HUDEP-2 (cell line): Measurements from ENCODE around the gene PUS10.

ENCODE experiments used
- DNase-seq, 76 experiments: peaks; one replicate each; lab custom pipeline; 2025; ENCODE audit not compliant: unreplicated experiment in 76 of 76; lab: John Stamatoyannopoulos, UW

PUS10 gene

GRCh38 chr2:60976256-60976850 is 41.7 kb downstream of the PUS10 start:
- DNase-seq = no peak

GRCh38 chr2:60974652-60975051 is 43.4 kb downstream of the PUS10 start:
- no peak for DNase-seq

GRCh38 chr2:60973705-60974104 is 44.4 kb downstream of the PUS10 start:
- DNase-seq = no peak

- no peak for DNase-seq
Measured at GRCh38 chr2:60972889-60973656, 45.0 kb downstream of the PUS10 start.

- DNase-seq = no peak
Measured at GRCh38 chr2:60966507-60967405, 51.3 kb downstream of the PUS10 start.

- no peak for DNase-seq
Measured at GRCh38 chr2:60965499-60965785, 52.6 kb downstream of the PUS10 start.

- no peak for DNase-seq
Measured at GRCh38 chr2:60964651-60965498, 53.2 kb downstream of the PUS10 start.

- DNase-seq = no peak
Measured at GRCh38 chr2:60963190-60963589, 54.9 kb downstream of the PUS10 start.

- DNase-seq = peak in 6 of 76 experiments; percentile 2 to 12 (median 4)
Measured at GRCh38 chr2:60962528-60962927, 55.5 kb downstream of the PUS10 start.

GRCh38 chr2:60961457-60961856 is 56.6 kb downstream of the PUS10 start:
- DNase-seq = no peak

- no peak for DNase-seq
Measured at GRCh38 chr2:60960706-60961105, 57.3 kb downstream of the PUS10 start.

GRCh38 chr2:60959501-60959900 is 58.6 kb downstream of the PUS10 start:
- DNase-seq = no peak

GRCh38 chr2:60958800-60959199 is 59.3 kb downstream of the PUS10 start:
- no peak for DNase-seq

- no peak for DNase-seq
Measured at GRCh38 chr2:60958361-60958760, 59.7 kb downstream of the PUS10 start.

GRCh38 chr2:60957643-60958042 is 60.4 kb downstream of the PUS10 start:
- no peak for DNase-seq

GRCh38 chr2:60957224-60957623 is 60.8 kb downstream of the PUS10 start:
- no peak for DNase-seq

GRCh38 chr2:60954139-60954538 is 63.9 kb downstream of the PUS10 start:
- DNase-seq = no peak

GRCh38 chr2:60948926-60949579 is 69.0 kb downstream of the PUS10 start:
- peak in 34 of 76 experiments; percentile 2 to 72 (median 24) for DNase-seq

- DNase-seq = no peak
Measured at GRCh38 chr2:60948161-60948560, 69.9 kb downstream of the PUS10 start.

- no peak for DNase-seq
Measured at GRCh38 chr2:60947056-60947455, 71.0 kb downstream of the PUS10 start.
